ENCODE measurements around the gene WDR19. TPM values are rescaled to one million over a fixed set of nuclear protein-coding genes. Genes with fewer than 3 reads are reported as not detected.

The WDR19 gene
- total RNA-seq, 1 experiment from 2014 or later: 23.3 TPM

DNA sequence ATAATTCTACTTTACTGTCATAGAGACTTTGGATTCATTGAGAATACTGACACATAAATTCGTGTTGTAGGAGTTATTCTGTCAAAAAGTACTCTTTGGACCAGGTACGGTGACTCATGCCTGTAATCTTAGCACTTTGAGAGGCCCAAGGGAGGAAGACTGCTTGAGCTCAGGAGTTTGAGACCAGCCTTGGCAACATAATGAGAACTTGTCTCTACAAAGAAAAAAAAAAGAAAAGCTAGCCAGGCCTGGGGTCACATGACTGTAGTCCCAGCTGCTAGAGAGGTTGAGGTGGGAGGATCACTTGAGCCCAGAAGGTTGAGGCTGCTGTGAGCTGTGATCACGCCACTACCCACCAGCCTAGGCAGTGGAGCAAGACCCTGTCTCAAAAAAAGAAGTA is 54.9 kb downstream of the WDR19 start:
- Histone ChIP-seq H2BK12ac (ENCODE audit: insufficient read length, low read depth, low read length) (no peak overlapping the region), H3K23me2 (ENCODE audit: insufficient read length, low read depth, low read length, poor library complexity, severe bottlenecking) (no peaks in the 10 kb centered on the region), H2BK5ac (ENCODE audit: insufficient read length, low read length) (no peak overlapping the region), H3K27me3 (ENCODE audit: insufficient read depth, low read length) (no peaks in the 10 kb centered on the region), H3K56ac (ENCODE audit: insufficient read length, low read depth, low read length) (no peak overlapping the region), H4K8ac (replicated peaks; ENCODE audit: insufficient read length, low read depth, low read length) (no peak overlapping the region), H3K23ac (ENCODE audit: insufficient read length, low read depth, low read length) (no peak overlapping the region), H2BK15ac (ENCODE audit: low read depth, low read length) (no peak overlapping the region), H3K14ac (ENCODE audit: insufficient read depth, low read length) (no peak overlapping the region), H3K4me2 (ENCODE audit: insufficient read depth, insufficient read length, low read length) (no peak overlapping the region), H3T11ph (ENCODE audit: low read length) (no peak overlapping the region), H3K79me1 (ENCODE audit: insufficient read depth, low read depth, low read length, poor library complexity, severe bottlenecking) (no peaks in the 10 kb centered on the region), H2BK20ac (ENCODE audit: low read depth, low read length, poor library complexity, severe bottlenecking) (no peak overlapping the region), H3K4me1 (ENCODE audit: insufficient read depth, low read length) (no peaks in the 10 kb centered on the region), H4K20me1 (ENCODE audit: control insufficient read depth, insufficient read depth, insufficient read length) (no peaks in the 10 kb centered on the region), H4K5ac (ENCODE audit: insufficient read length, low read depth, low read length) (no peak overlapping the region), H2BK120ac (ENCODE audit: low read depth, low read length, poor library complexity, severe bottlenecking) (no peak overlapping the region), H3K9me3 (ENCODE audit: control insufficient read depth, low read depth, low read length) (no peaks in the 10 kb centered on the region), H2AFZ (ENCODE audit: low read length) (no peak overlapping the region), H2AK5ac (ENCODE audit: insufficient read length, low read length) (no peak overlapping the region), H3K18ac (ENCODE audit: insufficient read length, low read depth, low read length) (no peak overlapping the region), H3K27ac (ENCODE audit: insufficient read length, low read depth, low read length) (no peak overlapping the region), H3K9ac (ENCODE audit: extremely low read depth, insufficient read length, low read length) (no peak overlapping the region), H4K91ac (ENCODE audit: insufficient read length, low read depth, low read length) (no peak overlapping the region), H3K79me2 (ENCODE audit: insufficient read depth, low read length) (no peaks in the 10 kb centered on the region), H3K4ac (ENCODE audit: low read depth, low read length) (no peak overlapping the region)
- H3K27ac Mint-ChIP-seq: no peak overlapping the region
- H3K4me3 Mint-ChIP-seq: no peak overlapping the region
- WGBS (ENCODE audit: extremely low coverage, insufficient read length, low lambda C conversion rate): no CpG with 5 or more reads among the region's 3 CpGs
- DNase-seq: no peak
- H3K27me3 Mint-ChIP-seq (ENCODE audit: low read depth): no peaks in the 10 kb centered on the region
- H3K4me1 Mint-ChIP-seq: no peaks in the 10 kb centered on the region
- TF ChIP-seq, protein P1, sequence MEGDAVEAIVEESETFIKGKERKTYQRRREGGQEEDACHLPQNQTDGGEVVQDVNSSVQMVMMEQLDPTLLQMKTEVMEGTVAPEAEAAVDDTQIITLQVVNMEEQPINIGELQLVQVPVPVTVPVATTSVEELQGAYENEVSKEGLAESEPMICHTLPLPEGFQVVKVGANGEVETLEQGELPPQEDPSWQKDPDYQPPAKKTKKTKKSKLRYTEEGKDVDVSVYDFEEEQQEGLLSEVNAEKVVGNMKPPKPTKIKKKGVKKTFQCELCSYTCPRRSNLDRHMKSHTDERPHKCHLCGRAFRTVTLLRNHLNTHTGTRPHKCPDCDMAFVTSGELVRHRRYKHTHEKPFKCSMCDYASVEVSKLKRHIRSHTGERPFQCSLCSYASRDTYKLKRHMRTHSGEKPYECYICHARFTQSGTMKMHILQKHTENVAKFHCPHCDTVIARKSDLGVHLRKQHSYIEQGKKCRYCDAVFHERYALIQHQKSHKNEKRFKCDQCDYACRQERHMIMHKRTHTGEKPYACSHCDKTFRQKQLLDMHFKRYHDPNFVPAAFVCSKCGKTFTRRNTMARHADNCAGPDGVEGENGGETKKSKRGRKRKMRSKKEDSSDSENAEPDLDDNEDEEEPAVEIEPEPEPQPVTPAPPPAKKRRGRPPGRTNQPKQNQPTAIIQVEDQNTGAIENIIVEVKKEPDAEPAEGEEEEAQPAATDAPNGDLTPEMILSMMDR (conservative IDR thresholded peaks at IDR 0.05): no peak
- H3K9me3 Mint-ChIP-seq: no peaks in the 10 kb centered on the region
- peaks cover 0 to 10% (median 7%) of the 10 kb centered on the region in 3 experiments; a peak in 4 of 7 replicates for H3K36me3 Mint-ChIP-seq (ENCODE audit: insufficient read depth in 1 of 3, low read depth in 3 of 3)
